CD14-positive monocyte (primary cell): Measurements from ENCODE around the gene RTCA. TPM values are rescaled to one million over a fixed set of nuclear protein-coding genes. Genes with fewer than 3 reads are reported as not detected.
"Not testable (repeated sequence)": the region's sequence is repeated elsewhere in the genome, so short reads cannot be mapped to it uniquely, and the experiment has no call there.

ENCODE experiments used
- DNase-seq, 3 donors: peaks; one replicate each; pipeline ENCODE4 v3.0.0-alpha.2; 2011 to 2022
- H2AFZ ChIP-seq: 2 replicates; pipeline ENCODE4 v1.6.0; 2012; ENCODE audit warnings: mild to moderate bottlenecking, low read depth, low read length, inconsistent platforms; ENCODE audit not compliant: insufficient read depth, poor library complexity, severe bottlenecking
- H3K27ac ChIP-seq, 2 donors: 1 replicate in 1 of 2; 2 replicates in 1 of 2; pipeline ENCODE4 v1.5.1; 2012 to 2013; ENCODE audit warnings: low read length in 2 of 2, control low read depth in 1 of 2, inconsistent platforms in 1 of 2, low read depth in 1 of 2, mild to moderate bottlenecking in 1 of 2
- H3K27me3 ChIP-seq, 2 donors: one replicate each; pipeline versions ENCODE4 v1.6.0 to v1.6.1; 2011 to 2013; ENCODE audit warnings: low read length in 2 of 2; ENCODE audit not compliant: control insufficient read depth in 2 of 2, insufficient read depth in 2 of 2
- H3K36me3 ChIP-seq, 2 donors: replicated peaks in 1 of 2; 1 replicate in 1 of 2; 2 replicates in 1 of 2; pipeline versions ENCODE4 v1.5.1 to v1.6.1; 2012 to 2013; ENCODE audit warnings: low read length in 2 of 2, control low read depth in 1 of 2, inconsistent platforms in 1 of 2, mild to moderate bottlenecking in 1 of 2; ENCODE audit not compliant: insufficient read depth in 2 of 2, control insufficient read depth in 1 of 2
- H3K4me1 ChIP-seq, 2 donors: 1 replicate in 1 of 2; 2 replicates in 1 of 2; pipeline versions ENCODE4 v1.5.1 to v1.6.1; 2012 to 2013; ENCODE audit warnings: low read length in 2 of 2, control low read depth in 1 of 2, inconsistent platforms in 1 of 2, mild to moderate bottlenecking in 1 of 2, moderate library complexity in 1 of 2; ENCODE audit not compliant: insufficient read depth in 2 of 2, control insufficient read depth in 1 of 2
- H3K4me2 ChIP-seq: replicated peaks from 2 replicates; pipeline ENCODE3; 2012; ENCODE audit warnings: low read length, moderate library complexity, mild to moderate bottlenecking; ENCODE audit not compliant: poor library complexity, severe bottlenecking; ENCODE audit errors: extremely low read depth
- H3K4me3 ChIP-seq, 3 experiments: fragments of 200-600 bp in 1 of 3; sonication (generic) in 1 of 3; replicated peaks in 1 of 3; 1 replicate in 2 of 3; 2 replicates in 1 of 3; pipeline ENCODE4 v1.5.1; 2011 to 2013; ENCODE audit warnings: low read length in 3 of 3, mild to moderate bottlenecking in 3 of 3, control low read depth in 2 of 3, low read depth in 2 of 3, inconsistent platforms in 1 of 3, moderate library complexity in 1 of 3
- H3K79me2 ChIP-seq: 2 replicates; pipeline ENCODE4 v1.6.0; 2012; ENCODE audit warnings: mild to moderate bottlenecking, control low read depth, inconsistent platforms, low read length, moderate library complexity; ENCODE audit not compliant: insufficient read depth
- H3K9ac ChIP-seq: 2 replicates; pipeline ENCODE4 v1.6.0; 2017; ENCODE audit warnings: low read length, mild to moderate bottlenecking; ENCODE audit not compliant: insufficient read depth, poor library complexity, severe bottlenecking
- H3K9me3 ChIP-seq, 2 donors: replicated peaks in 1 of 2; 1 replicate in 1 of 2; 2 replicates in 1 of 2; pipeline versions ENCODE4 v1.5.1 to v1.6.1; 2012 to 2013; ENCODE audit warnings: low read length in 2 of 2, control low read depth in 1 of 2; ENCODE audit not compliant: control insufficient read depth in 1 of 2, insufficient read depth in 1 of 2
- H4K20me1 ChIP-seq: 2 replicates; pipeline ENCODE4 v1.6.0; 2012; ENCODE audit warnings: mild to moderate bottlenecking, low read length, control low read depth, moderate library complexity; ENCODE audit not compliant: insufficient read depth
- H3K27ac Mint-ChIP-seq, 7 donors: one replicate each; pipeline ENCODE4 v1.8.0; 2020; ENCODE audit warnings: mild to moderate bottlenecking in 7 of 7, mixed read lengths in 7 of 7, moderate library complexity in 6 of 7, inconsistent platforms in 2 of 7
- H3K27me3 Mint-ChIP-seq, 3 donors: one replicate each; pipeline ENCODE4 v1.8.0; 2021 to 2022; ENCODE audit warnings: low read depth in 3 of 3, mild to moderate bottlenecking in 3 of 3, mixed read lengths in 3 of 3, moderate library complexity in 3 of 3, inconsistent platforms in 1 of 3
- H3K36me3 Mint-ChIP-seq, 2 donors: one replicate each; pipeline ENCODE4 v1.8.0; 2020; ENCODE audit warnings: mixed read lengths in 2 of 2, inconsistent platforms in 1 of 2, mild to moderate bottlenecking in 1 of 2
- H3K4me1 Mint-ChIP-seq: one replicate; pipeline ENCODE4 v1.8.0; 2020; ENCODE audit warnings: mild to moderate bottlenecking, mixed read lengths
- H3K4me3 Mint-ChIP-seq, 2 donors: one replicate each; pipeline ENCODE4 v1.8.0; 2020; ENCODE audit warnings: mild to moderate bottlenecking in 2 of 2, mixed read lengths in 2 of 2, moderate library complexity in 1 of 2
- H3K9me3 Mint-ChIP-seq, 7 donors: one replicate each; pipeline ENCODE4 v1.8.0; 2020 to 2022; ENCODE audit warnings: mixed read lengths in 7 of 7, mild to moderate bottlenecking in 6 of 7, moderate library complexity in 6 of 7, inconsistent platforms in 2 of 7
- WGBS: methylation state at CpG from one replicate; pipeline ENCODE4 v1.1.5; 2013; ENCODE audit warnings: missing lambda C conversion rate; ENCODE audit not compliant: insufficient coverage; 5-methylcytosine and 5-hydroxymethylcytosine counted together
- intact Hi-C, 2 donors: fragments of 100-400 bp; cut with micrococcal nuclease; formaldehyde crosslinking; loops; one replicate each; pipeline versions ENCODE4 v1.15.0 to v1.15.1; 2023
- polyA plus RNA-seq, 3 donors: library from polyadenylated mRNA; depleted of rRNA in 1 of 3; unstranded in 2 of 3; stranded (reverse) in 1 of 3; fragments of 300-500 nt in 2 of 3; fragments of >200 nt in 1 of 3; fragmentation: Illumina TruSeq in 2 of 3; gene quantifications; 1 replicate in 2 of 3; 2 replicates in 1 of 3; pipeline ENCODE4 v1.2.3, GENCODE V29; 2012 to 2021
- TF ChIP-seq, protein P1 (sequence below): fragments of 200-600 bp; IDR thresholded peaks from one replicate; pipeline ENCODE4 v1.8.0; 2022; ENCODE audit warnings: antibody characterized with exemption, mild to moderate bottlenecking

Gene RTCA
- polyA plus RNA-seq, 3 donors, result 11.7 to 18.3 (median 17.9) TPM

DNA sequence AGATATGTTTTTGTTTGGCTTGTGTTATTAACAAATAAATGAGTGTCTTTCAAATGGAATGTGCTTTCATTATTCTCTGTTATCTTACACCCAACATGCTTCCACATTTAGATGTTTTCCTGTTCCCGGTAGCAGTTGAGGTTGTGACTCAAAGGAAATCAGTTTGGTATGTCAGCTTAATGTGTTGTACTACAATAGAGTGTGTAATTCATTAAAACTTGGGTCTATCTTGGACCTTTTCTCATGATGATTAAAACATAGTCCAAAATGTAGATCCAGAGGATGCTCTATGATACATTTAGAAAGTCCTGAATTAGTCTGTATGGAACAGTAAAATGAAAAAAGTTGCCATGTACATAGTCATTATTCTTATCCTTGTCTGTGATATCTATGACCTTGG lies 26.7 kb downstream of the RTCA start:
- H3K9me3 Mint-ChIP-seq, result peaks cover 0 to 2% (median 0%) of the 10 kb centered on the region in 7 donors

DNA sequence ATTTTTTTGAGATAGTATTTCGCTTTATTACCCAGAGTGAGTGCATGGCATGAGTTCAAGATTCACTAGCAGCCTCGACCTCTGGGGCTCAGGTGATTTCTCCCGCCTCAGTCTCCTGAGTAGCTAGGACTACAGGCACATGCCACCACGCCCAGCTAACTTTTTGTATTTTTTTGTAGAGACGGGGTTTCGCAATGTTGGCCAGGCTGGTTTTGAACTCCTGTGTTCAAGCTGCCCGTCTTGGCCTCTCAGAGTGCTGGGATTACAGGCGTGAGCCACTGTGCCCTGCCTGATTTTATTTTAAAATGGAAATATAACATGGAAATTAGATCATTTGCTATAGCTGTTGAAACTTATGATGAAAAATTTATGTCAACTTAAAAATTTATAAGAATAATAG lies 30.1 kb downstream of the RTCA start:
- peaks cover 0 to 2% (median 0%) of the 10 kb centered on the region in 7 donors for H3K9me3 Mint-ChIP-seq
- DNase-seq, result no peak
- no peak overlapping the region for H3K9ac ChIP-seq
- TF ChIP-seq, protein P1, sequence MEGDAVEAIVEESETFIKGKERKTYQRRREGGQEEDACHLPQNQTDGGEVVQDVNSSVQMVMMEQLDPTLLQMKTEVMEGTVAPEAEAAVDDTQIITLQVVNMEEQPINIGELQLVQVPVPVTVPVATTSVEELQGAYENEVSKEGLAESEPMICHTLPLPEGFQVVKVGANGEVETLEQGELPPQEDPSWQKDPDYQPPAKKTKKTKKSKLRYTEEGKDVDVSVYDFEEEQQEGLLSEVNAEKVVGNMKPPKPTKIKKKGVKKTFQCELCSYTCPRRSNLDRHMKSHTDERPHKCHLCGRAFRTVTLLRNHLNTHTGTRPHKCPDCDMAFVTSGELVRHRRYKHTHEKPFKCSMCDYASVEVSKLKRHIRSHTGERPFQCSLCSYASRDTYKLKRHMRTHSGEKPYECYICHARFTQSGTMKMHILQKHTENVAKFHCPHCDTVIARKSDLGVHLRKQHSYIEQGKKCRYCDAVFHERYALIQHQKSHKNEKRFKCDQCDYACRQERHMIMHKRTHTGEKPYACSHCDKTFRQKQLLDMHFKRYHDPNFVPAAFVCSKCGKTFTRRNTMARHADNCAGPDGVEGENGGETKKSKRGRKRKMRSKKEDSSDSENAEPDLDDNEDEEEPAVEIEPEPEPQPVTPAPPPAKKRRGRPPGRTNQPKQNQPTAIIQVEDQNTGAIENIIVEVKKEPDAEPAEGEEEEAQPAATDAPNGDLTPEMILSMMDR, result no peak
- no peak overlapping the region for H3K27ac Mint-ChIP-seq
- no peak overlapping the region for H3K27ac ChIP-seq
- no peaks in the 10 kb centered on the region for H3K79me2 ChIP-seq
- no peaks in the 10 kb centered on the region for H3K27me3 Mint-ChIP-seq
- H3K36me3 Mint-ChIP-seq, result peaks cover 25 to 40% of the 10 kb centered on the region in 2 donors
- H3K9me3 ChIP-seq, result no peaks in the 10 kb centered on the region
- no peaks in the 10 kb centered on the region for H3K27me3 ChIP-seq
- no peak overlapping the region for H2AFZ ChIP-seq
- no peaks in the 10 kb centered on the region for H3K4me1 ChIP-seq
- no peaks in the 10 kb centered on the region for H3K4me1 Mint-ChIP-seq
- no peak overlapping the region for H3K4me3 ChIP-seq
- H3K4me2 ChIP-seq, result no peak overlapping the region
- H3K4me3 Mint-ChIP-seq, result no peak overlapping the region
- H3K36me3 ChIP-seq, result peaks cover 29% of the 10 kb centered on the region in 2 donors
- 86% methylated on average over 5 of the region's 8 CpGs for WGBS
- H4K20me1 ChIP-seq, result no peaks in the 10 kb centered on the region
- intact Hi-C loops, result no loop called here

More for the DNA sequence above, 26.7 kb downstream of the RTCA start:
- DNase-seq, result no peak
- intact Hi-C loops, result no loop called here
- Histone ChIP-seq H2AFZ (no peak overlapping the region), H3K27ac (no peak overlapping the region), H3K36me3 (peaks cover 59 to 63% of the 10 kb centered on the region in 2 donors), H3K9ac (no peak overlapping the region), H3K4me1 (no peaks in the 10 kb centered on the region), H3K4me3 (no peak overlapping the region), H3K4me2 (no peak overlapping the region), H3K9me3 (no peaks in the 10 kb centered on the region), H3K27me3 (no peaks in the 10 kb centered on the region), H3K79me2 (no peaks in the 10 kb centered on the region), H4K20me1 (no peaks in the 10 kb centered on the region)
- TF ChIP-seq, protein P1, result no peak
- H3K4me1 Mint-ChIP-seq, result no peaks in the 10 kb centered on the region
- no peak overlapping the region for H3K4me3 Mint-ChIP-seq
- no CpG with 5 or more reads among the region's 1 CpG for WGBS
- H3K27ac Mint-ChIP-seq, result no peak overlapping the region
- peaks cover 46 to 71% of the 10 kb centered on the region in 2 donors for H3K36me3 Mint-ChIP-seq
- H3K27me3 Mint-ChIP-seq, result no peaks in the 10 kb centered on the region

DNA sequence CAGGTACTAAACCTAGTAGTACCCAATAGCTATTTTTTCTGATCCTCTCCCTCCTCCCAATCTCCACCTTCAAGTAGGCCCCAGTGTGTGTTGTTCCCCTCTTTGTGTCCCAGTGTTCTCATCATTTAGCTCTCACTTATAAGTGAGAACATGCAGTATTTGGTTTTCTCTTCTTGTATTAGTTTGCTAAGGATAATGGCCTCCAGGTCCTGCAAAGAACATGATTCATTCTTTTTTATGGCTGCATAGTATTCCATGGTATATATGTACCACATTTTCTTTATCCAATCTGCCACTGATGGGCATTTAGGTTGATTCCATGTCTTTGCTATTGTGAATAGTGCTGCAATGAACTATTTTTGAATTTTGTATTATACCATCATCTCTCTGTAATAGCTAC lies 31.0 kb downstream of the RTCA start:
- H3K27me3 Mint-ChIP-seq, H2AFZ ChIP-seq, H4K20me1 ChIP-seq, H3K27ac ChIP-seq, H3K9me3 Mint-ChIP-seq, H3K9ac ChIP-seq, H3K4me2 ChIP-seq, DNase-seq, H3K4me3 Mint-ChIP-seq, H3K27me3 ChIP-seq, H3K79me2 ChIP-seq, H3K9me3 ChIP-seq, H3K4me1 Mint-ChIP-seq, H3K4me3 ChIP-seq, H3K27ac Mint-ChIP-seq, H3K4me1 ChIP-seq, intact Hi-C loops: not testable (repeated sequence)
- peaks cover 18 to 33% of the 10 kb centered on the region in 2 donors for H3K36me3 Mint-ChIP-seq
- H3K36me3 ChIP-seq, result peaks cover 20% of the 10 kb centered on the region in 2 donors
